Glutamatergic neuron (in vitro differentiated cells): ENCODE measurements around the gene LAMA3. TPM values are rescaled to one million over a fixed set of nuclear protein-coding genes. Genes with fewer than 3 reads are reported as not detected.

Source experiments
- DNase-seq: peaks from one replicate; pipeline ENCODE4 v3.0.0; 2022
- H3K27ac Mint-ChIP-seq: one replicate; pipeline ENCODE4 v1.8.0; 2020; ENCODE audit warnings: mild to moderate bottlenecking, mixed read lengths, inconsistent platforms; ENCODE audit not compliant: unreplicated experiment
- H3K27me3 Mint-ChIP-seq: one replicate; pipeline ENCODE4 v1.8.0; 2020; ENCODE audit warnings: mild to moderate bottlenecking, moderate library complexity, mixed read lengths, inconsistent platforms; ENCODE audit not compliant: unreplicated experiment
- H3K36me3 Mint-ChIP-seq: one replicate; pipeline ENCODE4 v1.8.0; 2020; ENCODE audit warnings: mild to moderate bottlenecking, mixed read lengths, inconsistent platforms; ENCODE audit not compliant: unreplicated experiment
- H3K4me1 Mint-ChIP-seq: one replicate; pipeline ENCODE4 v1.8.0; 2020; ENCODE audit warnings: mild to moderate bottlenecking, low read depth, mixed read lengths, inconsistent platforms; ENCODE audit not compliant: unreplicated experiment
- H3K4me3 Mint-ChIP-seq: one replicate; pipeline ENCODE4 v1.8.0; 2020; ENCODE audit warnings: mild to moderate bottlenecking, mixed read lengths, inconsistent platforms; ENCODE audit not compliant: unreplicated experiment
- H3K9me3 Mint-ChIP-seq: one replicate; pipeline ENCODE4 v1.8.0; 2020; ENCODE audit warnings: mild to moderate bottlenecking, moderate library complexity, mixed read lengths, inconsistent platforms; ENCODE audit not compliant: unreplicated experiment
- long read RNA-seq: library from polyadenylated mRNA; unstranded; transcript quantifications from one replicate; pipeline ENCODE4 v2.0.0, GENCODE V29; 2020; ENCODE audit not compliant: unreplicated experiment
- total RNA-seq: library from RNA; stranded (reverse); fragmentation: NEBNext Ultra II Directional; extraction: Animal tissue kit (Norgen Biotek cat#: 25700); gene quantifications from one replicate; pipeline ENCODE4 v1.2.1, GENCODE V29; 2021; ENCODE audit not compliant: unreplicated experiment
- TF ChIP-seq, protein P1 (sequence below): fragments of 200-600 bp; sonication (generic); IDR thresholded peaks from one replicate; pipeline ENCODE4 v1.5.0; 2021; ENCODE audit not compliant: partially characterized antibody, unreplicated experiment

Gene LAMA3, protein sequence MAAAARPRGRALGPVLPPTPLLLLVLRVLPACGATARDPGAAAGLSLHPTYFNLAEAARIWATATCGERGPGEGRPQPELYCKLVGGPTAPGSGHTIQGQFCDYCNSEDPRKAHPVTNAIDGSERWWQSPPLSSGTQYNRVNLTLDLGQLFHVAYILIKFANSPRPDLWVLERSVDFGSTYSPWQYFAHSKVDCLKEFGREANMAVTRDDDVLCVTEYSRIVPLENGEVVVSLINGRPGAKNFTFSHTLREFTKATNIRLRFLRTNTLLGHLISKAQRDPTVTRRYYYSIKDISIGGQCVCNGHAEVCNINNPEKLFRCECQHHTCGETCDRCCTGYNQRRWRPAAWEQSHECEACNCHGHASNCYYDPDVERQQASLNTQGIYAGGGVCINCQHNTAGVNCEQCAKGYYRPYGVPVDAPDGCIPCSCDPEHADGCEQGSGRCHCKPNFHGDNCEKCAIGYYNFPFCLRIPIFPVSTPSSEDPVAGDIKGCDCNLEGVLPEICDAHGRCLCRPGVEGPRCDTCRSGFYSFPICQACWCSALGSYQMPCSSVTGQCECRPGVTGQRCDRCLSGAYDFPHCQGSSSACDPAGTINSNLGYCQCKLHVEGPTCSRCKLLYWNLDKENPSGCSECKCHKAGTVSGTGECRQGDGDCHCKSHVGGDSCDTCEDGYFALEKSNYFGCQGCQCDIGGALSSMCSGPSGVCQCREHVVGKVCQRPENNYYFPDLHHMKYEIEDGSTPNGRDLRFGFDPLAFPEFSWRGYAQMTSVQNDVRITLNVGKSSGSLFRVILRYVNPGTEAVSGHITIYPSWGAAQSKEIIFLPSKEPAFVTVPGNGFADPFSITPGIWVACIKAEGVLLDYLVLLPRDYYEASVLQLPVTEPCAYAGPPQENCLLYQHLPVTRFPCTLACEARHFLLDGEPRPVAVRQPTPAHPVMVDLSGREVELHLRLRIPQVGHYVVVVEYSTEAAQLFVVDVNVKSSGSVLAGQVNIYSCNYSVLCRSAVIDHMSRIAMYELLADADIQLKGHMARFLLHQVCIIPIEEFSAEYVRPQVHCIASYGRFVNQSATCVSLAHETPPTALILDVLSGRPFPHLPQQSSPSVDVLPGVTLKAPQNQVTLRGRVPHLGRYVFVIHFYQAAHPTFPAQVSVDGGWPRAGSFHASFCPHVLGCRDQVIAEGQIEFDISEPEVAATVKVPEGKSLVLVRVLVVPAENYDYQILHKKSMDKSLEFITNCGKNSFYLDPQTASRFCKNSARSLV (N-terminal part only)
- total RNA-seq: 2.1 TPM
- long read RNA-seq: 0 reads

GRCh38 chr18:23689031-23689615 is at the start of gene LAMA3:
Gene LAMA3 (plus strand): TSS chr18:23689453. CDS start chr18:23689684, 231 bp downstream.
- Mint-ChIP-seq H3K36me3 (no peaks in the 10 kb centered on the region), H3K27me3 (peaks cover 13% of the 10 kb centered on the region), H3K27ac (no peak within 1 kb of the TSS), H3K4me3 (peak within 1 kb of the TSS; percentile 73), H3K4me1 (no peaks in the 10 kb centered on the region), H3K9me3 (peaks cover 2% of the 10 kb centered on the region)
- no peak for DNase-seq
- TF ChIP-seq, protein P1, sequence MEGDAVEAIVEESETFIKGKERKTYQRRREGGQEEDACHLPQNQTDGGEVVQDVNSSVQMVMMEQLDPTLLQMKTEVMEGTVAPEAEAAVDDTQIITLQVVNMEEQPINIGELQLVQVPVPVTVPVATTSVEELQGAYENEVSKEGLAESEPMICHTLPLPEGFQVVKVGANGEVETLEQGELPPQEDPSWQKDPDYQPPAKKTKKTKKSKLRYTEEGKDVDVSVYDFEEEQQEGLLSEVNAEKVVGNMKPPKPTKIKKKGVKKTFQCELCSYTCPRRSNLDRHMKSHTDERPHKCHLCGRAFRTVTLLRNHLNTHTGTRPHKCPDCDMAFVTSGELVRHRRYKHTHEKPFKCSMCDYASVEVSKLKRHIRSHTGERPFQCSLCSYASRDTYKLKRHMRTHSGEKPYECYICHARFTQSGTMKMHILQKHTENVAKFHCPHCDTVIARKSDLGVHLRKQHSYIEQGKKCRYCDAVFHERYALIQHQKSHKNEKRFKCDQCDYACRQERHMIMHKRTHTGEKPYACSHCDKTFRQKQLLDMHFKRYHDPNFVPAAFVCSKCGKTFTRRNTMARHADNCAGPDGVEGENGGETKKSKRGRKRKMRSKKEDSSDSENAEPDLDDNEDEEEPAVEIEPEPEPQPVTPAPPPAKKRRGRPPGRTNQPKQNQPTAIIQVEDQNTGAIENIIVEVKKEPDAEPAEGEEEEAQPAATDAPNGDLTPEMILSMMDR: no peak

GRCh38 chr18:23640052-23640451 is 49.2 kb upstream of the LAMA3 start:
- Mint-ChIP-seq H3K27ac (no peak overlapping the region), H3K4me3 (no peak overlapping the region), H3K27me3 (peaks cover 2% of the 10 kb centered on the region), H3K4me1 (no peaks in the 10 kb centered on the region), H3K36me3 (peaks cover 4% of the 10 kb centered on the region), H3K9me3 (no peaks in the 10 kb centered on the region)
- TF ChIP-seq, protein P1: no peak
- DNase-seq: no peak

GRCh38 chr18:23641143-23641720 is 48.0 kb upstream of the LAMA3 start:
- H3K27ac Mint-ChIP-seq: no peak overlapping the region
- TF ChIP-seq, protein P1: no peak
- DNase-seq: no peak
- H3K36me3 Mint-ChIP-seq: peaks cover 4% of the 10 kb centered on the region
- H3K9me3 Mint-ChIP-seq: no peaks in the 10 kb centered on the region
- H3K27me3 Mint-ChIP-seq: peaks cover 2% of the 10 kb centered on the region
- H3K4me3 Mint-ChIP-seq: no peak overlapping the region
- H3K4me1 Mint-ChIP-seq: no peaks in the 10 kb centered on the region

DNA sequence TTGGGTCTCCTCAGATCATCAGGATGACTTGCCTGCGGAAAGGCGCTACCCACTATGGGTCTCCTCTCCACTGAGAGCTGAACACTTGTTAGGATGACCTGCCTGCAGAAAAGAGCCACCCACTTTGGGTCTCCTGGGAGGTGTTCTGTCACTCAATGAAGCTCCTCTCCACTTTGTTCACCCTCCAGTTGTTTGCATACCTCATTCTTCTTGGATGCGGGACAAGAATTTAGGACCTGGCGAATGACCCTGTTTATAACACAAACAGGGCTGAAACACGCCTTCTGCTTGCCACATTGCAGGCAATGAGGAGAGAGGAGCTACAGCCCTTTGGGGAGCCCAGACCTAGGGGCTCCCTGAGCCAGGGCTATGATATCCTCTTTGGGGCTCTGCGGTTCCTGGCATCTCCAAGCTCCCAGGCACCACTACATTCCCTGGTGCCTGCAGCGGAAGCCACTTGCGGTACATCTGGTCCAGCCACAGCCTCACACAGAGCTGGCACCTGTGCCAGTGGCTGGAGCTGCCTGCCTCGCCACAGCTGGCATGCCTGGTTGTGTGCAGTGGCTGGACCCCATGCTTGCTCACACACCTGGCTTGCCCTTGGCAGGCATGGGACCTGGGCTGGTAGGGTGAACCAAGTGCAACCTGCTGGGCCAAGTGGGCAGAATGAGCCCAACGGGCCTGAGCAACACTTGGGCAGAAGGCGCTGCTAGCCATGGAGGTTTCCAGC is 47.2 kb upstream of the LAMA3 start:
- Mint-ChIP-seq H3K4me3 (no peak overlapping the region), H3K4me1 (no peaks in the 10 kb centered on the region), H3K9me3 (no peaks in the 10 kb centered on the region), H3K27me3 (peaks cover 2% of the 10 kb centered on the region), H3K36me3 (peaks cover 4% of the 10 kb centered on the region), H3K27ac (no peak overlapping the region)
- TF ChIP-seq, protein P1: no peak
- no peak for DNase-seq
